Measurements from ENCODE around the gene PLPPR5.

- no peak for TF ChIP-seq CTCF (IDR thresholded peaks at IDR 0.05)
- TF ChIP-seq EP300 (IDR thresholded peaks at IDR 0.05), result no peak
- no peak for TF ChIP-seq POLR2A (IDR thresholded peaks at IDR 0.05)
Observed at GRCh38 chr1:98860329-98860728, 144.3 kb downstream of the PLPPR5 start.

Measured in gastroesophageal sphincter (tissue), 3 donors.